Peyer's patch (tissue), 4 donors: ENCODE results near the gene SWT1.

Experiments used
- CTCF ChIP-seq, 6 experiments: fragments of 450-650 bp in 4 of 6; fragments of 200-600 bp in 2 of 6; sonication (generic) in 1 of 6; IDR thresholded peaks; one replicate each; pipeline ENCODE4 v1.5.1; 2017 to 2019; ENCODE audit warnings: antibody characterized with exemption in 6 of 6, mild to moderate bottlenecking in 3 of 6, moderate library complexity in 1 of 6
- POLR2A ChIP-seq, 2 donors: fragments of 450-650 bp; IDR thresholded peaks; one replicate each; pipeline ENCODE4 v1.5.1; 2017; ENCODE audit warnings: antibody characterized with exemption in 2 of 2, mild to moderate bottlenecking in 2 of 2, moderate library complexity in 2 of 2

GRCh38 chr1:185267301-185267700, 110.3 kb downstream of the SWT1 start:
- TF ChIP-seq CTCF (IDR thresholded peaks at IDR 0.05): no peak
- TF ChIP-seq POLR2A (IDR thresholded peaks at IDR 0.05): no peak
